SHP77 treated with DMSO at 0.1 percent for 48 hours (cell line): Measurements from ENCODE around the gene BCL7A.

ENCODE experiments used
- DNase-seq: peaks from one replicate; lab custom pipeline; 2025; lab: John Stamatoyannopoulos, UW

The BCL7A gene

DNA sequence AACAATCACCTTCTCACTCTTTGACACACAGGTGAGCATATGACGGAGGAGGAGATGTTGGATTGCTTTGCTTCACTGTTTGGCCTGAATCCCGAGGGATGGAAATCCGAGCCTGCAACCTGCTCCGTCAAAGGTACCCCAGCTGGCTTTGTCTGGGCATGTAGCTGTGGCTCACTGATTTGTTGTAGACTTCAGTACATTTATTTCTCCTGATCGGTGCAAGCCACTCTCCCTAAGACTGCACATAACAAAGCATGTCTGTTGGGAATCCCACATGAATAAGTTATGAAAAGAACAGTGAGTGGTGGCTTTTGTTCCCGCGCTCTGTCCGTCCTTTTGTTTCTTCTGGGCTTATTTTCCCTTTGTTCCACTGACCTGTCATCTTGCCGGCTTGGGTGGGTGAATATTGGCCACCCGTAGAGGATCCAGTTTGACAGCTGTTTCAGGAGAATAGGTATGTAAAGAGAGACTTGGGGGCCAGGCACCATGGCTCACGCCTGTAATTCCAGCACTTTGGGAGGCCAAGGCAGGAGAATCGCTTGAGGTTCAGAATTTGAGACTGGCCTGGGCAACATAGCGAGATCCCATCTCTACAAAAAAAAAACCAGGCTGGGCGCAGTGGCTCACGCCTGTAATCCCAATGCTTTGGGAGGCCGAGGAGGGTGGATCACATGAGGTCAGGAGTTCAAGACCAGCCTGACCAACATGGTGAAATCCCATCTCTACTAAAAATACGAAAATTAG is 20.0 kb upstream of the BCL7A start:
- no peak for DNase-seq

DNA sequence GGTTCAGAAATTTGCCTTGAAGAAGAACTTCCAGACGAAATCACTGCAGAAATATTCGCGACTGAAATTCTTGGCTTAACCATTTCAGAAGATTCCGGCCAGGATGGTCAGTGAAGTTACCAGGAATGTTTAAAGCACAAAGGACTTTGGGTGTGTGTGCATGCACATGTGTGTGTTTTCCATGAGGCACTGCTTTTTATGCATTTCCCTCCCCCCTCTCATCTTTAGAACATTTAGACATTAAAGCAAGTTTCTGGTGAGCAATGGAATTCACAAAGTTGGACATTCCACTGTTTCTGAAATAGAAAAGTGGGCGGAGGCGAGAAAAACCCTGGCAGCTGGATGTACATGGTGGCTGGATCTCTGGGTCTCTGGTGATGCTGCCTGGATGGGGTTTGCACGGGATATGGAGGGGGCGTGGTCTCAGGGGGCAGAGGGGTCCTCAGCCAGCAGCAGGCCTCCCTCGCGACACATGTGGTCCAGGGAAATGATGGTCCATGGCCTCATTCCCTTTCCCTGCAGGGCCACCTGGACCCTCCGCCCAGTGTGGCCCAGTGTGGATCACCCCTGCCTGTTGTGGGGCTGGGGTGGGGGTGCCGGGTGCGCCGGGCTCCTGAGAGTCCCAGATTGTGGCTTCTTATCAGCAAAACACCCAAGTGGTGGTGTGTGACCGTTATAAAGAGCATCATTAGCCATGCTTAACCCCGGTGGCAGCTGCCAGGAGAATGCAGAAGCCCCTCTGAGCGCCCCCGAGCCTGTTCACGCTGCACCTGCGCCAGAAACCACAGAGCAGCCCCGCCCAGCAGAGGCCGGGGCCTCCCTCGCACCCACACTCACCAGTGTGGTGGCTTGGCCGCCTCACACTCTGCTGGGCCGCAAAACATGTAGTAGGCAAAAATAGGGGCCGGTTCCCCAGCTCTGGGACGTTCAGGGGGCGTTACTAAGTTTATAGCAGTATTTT is 17.8 kb upstream of the BCL7A start:
- no peak for DNase-seq

DNA sequence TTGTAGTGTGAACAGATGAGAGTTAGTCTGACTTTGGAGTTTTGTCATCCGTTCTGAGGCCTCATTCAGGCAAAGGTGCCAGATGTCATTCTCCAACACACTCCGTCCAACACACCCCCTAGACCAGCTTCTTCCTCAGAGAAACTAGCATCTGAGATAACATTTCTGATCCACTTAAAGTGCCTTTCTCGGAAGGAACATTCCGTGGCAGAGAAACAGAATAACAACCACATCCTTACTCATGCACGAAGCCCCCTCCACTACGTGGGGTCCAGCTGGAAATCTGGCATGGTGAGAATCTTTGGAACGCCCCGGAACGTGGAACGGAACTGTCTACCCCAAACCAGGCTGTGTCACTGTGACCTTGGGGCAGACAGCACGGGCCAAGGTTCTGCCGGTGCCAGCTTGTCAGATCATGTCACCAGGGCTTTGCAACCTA is 17.0 kb upstream of the BCL7A start:
- no peak for DNase-seq

DNA sequence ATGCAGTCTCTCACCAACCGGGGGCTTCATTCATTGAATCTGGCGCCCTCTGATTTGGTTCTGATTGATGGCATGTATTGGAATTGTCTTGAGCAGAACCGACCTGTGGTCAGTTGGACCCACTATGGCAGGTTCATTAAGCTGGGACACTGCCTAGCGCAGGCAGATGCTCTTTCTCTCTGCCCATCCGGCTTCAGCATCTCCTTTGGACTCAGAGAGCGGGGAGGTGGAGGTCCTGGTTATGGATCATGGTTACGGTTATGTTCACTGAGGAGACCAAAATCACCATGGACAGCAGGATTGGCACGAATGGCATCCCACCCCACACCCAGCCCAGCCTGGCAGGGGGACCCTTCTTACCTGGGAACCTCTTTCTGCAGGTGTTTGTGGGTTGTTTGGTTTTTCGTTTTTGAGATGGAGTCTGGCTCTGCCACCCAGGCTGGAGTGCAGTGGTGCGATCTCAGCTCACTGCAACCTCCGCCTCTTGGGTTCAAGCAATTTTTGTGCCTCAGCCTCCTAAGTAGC is 16.4 kb upstream of the BCL7A start:
- DNase-seq: no peak

DNA sequence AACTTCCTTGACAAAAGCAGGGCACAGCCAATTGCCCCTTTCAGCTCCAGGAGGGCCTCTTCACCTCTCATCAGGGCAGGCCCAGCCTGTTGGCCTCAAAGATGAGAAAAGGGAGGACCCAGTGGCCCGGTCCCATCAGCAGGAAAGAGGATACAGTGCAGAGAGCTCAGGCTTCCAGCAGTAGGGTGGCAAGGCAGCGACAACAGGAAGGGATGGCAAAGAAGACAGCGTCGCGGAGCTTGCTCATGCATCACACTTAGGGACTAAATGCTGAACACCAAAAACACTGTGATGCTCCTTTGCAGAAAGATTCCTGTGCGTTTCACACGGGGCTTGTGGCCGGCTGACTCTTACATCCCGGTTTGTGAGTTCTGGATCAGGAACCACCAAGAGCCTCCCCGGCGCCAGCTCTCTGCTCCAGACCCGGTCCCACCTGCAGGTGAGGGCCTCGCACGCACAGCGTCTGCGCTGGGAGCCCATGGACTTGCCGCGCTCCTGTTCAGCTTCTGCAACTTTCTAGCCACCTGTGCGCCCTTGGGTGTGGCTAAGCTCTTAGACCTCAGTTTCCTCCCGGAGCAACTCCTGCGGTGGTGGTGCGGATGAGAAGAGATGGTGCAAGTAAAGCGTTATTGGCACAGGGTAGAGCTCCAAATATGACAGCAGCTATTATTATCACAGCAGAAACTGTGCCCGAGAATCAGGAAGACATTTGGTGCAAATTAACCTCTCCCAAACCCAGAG is 15.3 kb upstream of the BCL7A start:
- DNase-seq: no peak

DNA sequence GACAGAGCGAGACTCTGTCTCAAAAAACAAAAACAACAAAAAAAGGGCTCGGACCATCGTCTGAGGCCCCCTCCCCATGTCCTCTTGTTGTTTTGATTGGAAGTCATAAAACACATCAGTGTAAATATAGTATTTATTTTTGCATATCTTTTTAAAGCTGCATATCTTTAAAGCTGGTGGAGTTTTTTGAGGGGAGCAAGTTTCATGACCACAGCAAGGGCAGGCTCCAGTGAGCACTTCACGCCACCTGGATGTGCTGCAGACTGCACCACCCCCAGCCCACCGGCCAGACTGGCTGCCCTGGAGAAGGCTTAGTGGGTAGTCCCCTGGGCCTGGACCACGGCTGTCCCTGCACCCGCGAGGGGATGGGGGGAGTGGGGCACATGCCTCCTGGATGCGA is 11.9 kb upstream of the BCL7A start:
- no peak for DNase-seq

DNA sequence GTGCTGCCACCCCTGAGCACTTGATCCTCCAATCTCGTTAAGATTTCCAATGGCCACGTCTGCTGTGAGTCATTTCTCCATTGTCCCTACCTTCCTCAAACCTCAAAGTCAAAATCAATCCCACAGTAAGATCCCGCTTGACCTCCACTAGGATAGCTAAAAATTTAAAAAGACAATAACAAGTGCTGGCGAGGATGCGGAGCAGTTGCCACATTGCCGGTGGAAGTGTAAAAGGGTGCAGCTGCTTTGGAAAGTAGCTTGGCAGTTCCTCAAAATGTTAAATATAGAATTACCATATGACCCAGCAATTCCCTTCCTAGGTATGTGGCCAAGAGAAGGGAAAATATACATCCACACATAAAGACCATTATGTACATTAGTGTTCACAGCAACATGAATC is 9.5 kb upstream of the BCL7A start:
- DNase-seq: no peak

DNA sequence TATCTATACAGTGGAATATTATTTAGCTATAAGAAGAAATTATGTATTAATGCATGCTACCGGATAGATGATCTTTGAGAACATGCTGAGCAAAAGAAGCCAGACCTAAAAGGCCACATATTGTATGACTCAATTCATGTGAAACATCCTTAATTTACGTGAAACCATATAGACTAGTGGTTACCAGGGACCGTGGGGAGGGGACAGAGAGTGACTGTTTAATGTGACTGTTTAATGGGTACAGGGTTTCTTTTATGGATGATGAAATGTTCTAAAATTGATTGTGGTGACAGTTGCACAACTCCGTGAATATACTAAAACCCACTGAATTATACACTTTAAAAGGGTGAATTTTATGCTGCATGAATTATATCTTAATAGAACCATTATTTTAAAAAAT is 8.5 kb upstream of the BCL7A start:
- no peak for DNase-seq

DNA sequence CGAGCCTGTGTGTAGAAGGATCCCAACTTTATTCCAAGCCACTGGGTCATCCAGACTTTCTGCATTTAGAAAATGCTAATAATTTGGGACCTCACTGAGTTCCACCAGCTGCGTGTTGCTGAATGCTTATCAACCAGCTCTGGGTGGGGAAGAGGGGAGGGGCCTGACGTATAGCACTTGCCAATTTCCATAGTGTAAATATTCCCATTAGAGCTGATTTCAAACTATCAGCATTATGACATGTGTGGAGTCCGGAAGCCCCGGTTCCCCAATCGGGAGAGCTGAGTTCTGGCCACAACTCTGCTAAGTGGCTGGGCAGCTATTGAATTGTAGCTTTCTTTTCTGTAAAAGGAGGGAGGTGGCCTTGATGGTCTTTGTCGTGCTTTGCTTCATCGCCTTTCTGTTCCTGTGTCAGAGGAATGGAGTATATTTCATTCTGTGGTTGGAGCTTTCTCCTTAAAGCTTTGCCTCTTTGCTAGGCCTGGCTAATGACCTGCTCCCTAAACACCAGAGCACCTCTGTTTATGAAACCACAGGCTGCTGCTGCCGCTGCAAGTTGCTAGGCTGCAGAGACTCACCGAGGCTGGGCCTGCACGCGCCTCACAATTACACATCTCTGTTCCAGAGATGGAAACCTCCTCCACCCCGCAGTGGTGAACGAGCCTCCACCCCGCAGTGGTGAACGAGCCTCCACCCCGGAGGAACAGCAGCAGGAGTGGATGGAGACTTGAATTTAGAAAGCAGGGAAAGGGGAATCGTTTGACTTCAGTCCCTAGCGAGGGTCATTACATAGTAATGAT is 7.7 kb upstream of the BCL7A start:
- DNase-seq: no peak

DNA sequence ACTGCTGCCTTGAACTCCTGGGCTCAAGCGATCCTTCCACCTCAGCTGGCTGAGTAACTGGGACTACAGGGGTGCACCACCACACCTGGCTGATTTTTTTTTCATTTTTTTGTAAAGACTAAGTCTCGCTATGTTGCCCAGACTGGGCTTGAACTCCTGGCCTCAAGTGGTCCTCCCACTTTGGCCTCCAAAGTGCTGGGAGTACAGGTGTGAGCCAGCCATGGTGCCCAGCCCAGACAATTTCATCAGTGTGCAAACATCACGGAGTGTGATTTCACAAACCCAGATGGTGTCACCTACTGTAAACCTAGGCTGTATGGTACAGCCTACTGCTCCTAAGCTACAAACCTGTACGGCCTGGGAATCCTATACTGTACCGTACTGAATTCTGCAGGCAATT is 6.9 kb upstream of the BCL7A start:
- DNase-seq: no peak

DNA sequence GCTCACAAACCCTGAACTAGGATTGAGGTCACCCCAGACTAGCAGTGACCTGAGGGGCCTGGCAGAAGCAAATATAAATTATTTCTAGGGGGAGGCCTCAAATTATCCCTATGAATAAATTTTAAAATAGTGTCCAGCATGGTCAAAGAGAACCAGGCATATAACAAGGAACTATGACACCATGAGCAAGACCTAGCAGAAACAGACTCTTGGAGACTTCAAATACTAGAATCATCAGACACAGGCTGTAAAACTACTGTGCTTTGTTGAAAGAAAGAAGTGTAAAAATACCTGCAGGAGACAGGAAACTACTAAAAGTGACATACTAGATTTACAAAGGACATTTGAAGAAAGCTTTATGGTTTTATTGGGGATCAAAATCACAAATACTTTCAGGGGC is 3.2 kb upstream of the BCL7A start:
- DNase-seq: no peak

DNA sequence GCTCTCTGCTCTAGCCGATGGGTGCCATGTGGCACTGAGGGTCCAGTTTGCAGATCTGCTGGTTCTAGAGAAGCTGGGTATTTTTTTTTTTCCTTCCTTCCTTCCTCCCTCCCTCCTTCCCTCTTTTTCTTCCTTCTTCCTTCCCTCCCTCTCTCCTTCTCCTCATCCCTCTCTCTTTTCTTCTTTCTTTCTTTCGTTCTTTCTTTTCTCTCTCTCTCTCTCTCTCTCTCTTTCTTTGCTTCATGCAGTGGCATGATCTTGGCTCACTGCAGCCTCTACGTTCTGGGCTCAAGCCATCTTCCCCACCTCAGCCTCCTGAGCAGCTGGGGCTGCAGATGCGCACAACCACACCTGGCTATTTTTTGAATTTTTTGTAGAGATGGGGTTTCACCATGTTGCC is 2.7 kb upstream of the BCL7A start:
- DNase-seq: no peak

DNA sequence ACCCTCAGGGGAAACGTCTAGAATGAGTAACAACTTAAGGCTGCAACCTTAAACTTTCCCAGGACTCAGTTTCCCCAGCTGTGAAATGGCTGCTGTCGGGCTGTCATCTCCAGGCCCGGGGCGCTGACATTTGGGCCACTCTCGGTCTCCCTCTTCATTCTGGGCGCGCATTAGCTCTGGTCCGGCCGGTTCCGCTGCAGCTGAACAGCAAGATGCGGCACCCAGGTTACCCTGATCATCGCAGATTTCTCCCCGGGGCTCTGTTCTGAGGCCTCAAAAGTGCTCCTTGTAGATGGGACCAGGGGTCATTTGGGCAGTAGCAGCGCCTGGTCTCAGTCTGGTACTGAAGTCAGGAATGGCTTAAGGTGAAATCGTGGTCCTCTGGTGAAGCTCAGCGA is 890 bp upstream of the BCL7A start:
- DNase-seq: no peak

DNA sequence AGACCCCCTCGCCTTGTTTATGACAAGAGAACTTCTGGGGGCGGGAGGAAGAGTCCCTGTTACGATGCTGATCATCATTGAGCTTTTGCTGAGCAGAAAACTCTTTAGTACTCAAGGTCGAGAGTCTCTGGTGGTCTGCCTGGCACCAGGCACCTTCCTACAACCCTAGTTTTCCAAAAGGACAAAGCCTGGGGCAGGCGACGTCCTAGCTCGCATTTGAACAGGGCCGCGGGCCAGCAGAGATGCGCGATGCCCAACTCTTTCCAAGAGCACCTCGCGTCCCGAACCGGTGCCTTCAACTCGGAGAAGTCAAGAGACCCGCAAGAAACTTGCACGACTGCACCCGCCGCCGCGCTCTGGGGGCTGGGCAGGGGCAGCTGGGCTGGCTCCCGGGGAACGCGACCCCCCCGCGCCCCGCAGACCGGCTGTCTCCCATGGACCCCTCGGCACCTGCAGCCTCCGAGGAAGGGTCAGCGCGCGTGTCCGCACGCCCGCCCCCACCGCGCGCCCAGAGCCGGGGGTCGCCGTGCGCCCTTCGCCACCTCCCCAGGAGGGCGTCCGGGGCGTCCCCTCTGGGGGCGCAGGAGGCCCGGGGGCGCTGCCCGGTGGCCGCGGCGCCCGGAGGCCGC is 377 bp upstream of the BCL7A start:
- no peak for DNase-seq

DNA sequence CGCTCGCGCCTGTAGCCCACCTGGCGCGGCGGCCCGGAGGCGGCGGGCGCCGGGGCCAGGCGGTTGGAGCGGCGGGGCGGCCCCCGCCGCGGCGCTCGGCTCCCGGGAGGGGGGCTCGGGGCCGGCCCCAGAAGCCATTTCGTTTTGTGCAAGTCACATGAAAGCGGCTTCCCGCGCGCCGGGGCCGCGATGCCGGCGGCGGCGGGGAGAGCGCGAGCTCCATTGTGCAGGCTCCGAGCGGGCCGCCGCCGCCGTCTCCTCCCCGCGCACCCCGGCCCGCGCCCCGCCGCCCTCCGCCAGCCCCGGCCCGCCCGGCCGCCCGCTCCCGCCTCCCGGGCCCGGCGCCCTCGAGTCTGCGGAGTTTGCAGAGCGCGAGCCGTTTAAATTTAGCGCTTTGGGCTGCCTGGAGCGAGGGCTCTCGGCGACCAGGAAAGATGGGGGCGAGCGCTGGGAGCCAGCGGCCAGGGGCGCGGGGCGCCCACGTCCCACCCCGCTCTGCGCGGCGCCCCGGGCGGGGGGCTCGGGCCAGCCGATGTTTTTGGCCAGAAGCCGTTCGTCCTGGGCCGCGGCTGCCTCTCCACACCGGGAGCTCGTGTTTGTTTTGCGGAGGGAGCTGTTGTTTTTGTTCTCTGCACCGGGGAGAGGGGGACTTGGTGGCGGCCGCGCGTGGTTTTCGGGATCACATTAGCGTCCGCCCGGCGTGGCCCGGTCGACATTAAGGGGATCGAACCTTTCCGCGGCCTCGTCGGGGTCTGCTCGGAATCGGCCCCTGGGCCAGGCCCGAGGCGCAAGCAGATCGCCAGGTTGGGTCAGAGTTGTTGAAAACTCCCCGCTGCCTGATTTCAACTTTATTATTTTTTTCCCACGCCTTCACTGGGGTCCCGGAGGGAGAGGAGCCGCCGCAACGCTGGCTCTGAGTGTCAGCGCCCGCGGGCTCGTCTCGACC is 982 bp downstream of the BCL7A start:
- no peak for DNase-seq

DNA sequence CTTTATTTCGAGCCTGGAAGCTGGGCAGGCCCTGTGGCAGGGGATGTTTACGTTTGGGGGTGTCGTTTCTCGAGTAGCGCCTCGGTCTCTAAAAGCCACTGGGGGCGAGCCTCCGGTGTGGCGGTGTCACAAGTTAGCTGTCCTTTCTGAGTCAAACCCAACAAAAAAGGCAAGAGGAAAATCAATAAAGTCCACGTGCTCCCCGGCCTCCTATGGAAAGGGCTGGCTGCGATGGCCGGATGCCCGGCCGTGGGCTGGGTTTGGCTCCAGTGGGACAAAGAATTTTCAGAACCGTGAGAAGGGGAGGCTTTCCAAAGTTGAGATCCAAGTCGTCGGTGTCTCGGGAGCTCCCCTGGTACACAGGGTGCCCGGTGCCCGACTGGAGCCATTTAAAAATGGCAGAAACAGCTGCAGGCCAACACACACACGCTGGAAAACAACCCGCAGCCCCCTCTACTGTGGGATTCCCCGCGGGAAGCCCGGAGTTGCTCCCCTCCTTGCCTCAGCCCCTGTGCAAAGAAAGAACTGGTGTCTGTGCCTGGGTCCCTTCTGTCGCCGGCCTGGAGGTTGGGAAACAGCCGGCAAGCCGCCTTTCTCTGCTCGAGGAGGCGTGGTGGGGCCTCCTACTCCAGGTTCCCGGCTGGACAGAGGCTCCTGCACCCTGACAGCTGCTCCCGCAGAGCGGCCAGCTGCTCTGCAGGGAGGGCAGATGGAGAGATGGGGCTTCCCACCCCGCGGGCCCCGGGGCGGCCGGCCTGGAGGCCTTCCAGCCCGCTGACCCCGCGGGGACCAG is 1.9 kb downstream of the BCL7A start:
- peak; percentile 35 for DNase-seq

DNA sequence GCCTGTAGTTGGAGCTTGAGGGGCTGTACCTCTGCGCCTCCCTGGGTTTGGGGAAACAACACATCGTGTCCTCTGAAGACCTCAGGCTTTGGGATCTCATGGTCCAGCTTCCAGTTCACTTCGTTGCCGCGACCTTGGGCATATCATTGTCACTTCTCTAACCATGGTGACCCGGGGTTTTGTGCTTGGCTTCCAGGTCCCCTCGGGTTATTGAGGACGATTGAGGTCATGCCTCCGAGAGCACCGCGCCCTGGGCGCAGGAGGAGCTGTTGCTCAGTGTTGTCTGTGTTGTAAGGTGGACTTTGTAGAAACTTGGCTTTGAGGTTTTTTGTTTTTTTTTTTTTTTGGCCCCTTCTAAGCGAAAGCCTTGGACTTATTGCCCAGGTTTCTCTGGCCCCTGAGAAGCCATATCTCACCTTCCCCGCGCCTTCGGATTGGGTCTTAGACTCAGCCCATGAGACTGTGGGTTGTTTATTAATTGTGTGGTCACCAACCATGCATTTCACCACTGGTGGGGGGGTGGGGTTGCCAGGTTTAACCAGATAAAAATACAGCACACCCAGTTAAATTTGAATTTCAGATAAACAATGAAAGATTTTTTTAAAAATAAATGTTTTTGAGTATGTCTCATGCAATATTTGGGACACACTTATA is 2.6 kb downstream of the BCL7A start:
- no peak for DNase-seq

DNA sequence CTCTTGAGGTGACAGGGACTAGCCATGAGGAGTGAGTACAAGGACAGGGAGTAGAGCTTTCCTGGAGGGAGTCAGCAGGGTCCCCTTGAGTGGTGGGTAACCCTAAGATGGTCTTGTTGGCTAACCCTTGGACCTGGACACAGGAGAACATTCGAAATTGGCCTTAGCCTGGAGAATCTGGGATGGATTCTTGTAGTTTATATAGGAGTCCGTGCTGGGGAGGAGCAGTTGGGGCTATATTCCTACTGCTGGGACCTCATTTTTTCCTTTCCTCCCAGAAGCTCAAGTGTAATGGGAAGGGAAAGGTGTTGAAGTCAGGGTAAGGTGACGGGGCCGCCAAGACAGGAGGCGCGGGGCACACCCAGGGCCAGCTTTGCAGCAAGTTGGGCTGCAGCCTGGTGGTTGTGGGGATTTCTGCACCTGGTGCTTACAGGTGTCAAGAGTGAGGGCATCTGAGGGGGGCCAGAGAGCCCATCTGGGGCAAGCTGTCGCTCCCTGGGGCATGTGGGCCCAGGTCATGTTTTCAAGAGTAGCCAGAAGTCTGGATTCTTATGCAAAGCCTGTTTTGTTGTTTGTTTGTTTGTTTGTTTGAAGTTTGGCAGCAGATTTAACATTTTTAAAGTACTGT is 5.1 kb downstream of the BCL7A start:
- DNase-seq: no peak
